ENCODE measurements around the gene MIGA2.

DNA sequence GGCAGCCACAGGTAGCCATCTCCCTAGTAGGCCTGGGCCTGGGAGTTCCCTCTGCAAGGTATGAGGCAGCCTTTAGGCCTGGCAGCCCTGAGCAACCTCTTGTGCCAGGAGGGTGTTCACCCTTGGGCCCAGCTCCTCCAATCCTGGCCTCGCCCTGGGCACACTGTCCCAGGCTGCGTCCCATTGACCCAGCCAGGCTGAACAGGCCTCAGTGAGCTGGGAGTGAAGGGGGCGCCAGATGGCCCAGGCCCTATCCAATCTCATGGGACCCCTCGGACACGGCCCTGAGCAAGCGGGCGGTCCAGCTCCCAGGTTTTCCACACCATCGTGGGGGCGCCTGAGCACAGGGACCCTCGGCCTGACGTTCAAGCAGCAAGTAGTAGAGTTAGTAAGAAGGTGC is 22.8 kb upstream of the MIGA2 start:
- TF ChIP-seq EZH2 (IDR thresholded peaks at IDR 0.05) (no peak), EZH2phosphoT487 (IDR thresholded peaks at IDR 0.05) (no peak)
- TF ChIP-seq, protein P1, sequence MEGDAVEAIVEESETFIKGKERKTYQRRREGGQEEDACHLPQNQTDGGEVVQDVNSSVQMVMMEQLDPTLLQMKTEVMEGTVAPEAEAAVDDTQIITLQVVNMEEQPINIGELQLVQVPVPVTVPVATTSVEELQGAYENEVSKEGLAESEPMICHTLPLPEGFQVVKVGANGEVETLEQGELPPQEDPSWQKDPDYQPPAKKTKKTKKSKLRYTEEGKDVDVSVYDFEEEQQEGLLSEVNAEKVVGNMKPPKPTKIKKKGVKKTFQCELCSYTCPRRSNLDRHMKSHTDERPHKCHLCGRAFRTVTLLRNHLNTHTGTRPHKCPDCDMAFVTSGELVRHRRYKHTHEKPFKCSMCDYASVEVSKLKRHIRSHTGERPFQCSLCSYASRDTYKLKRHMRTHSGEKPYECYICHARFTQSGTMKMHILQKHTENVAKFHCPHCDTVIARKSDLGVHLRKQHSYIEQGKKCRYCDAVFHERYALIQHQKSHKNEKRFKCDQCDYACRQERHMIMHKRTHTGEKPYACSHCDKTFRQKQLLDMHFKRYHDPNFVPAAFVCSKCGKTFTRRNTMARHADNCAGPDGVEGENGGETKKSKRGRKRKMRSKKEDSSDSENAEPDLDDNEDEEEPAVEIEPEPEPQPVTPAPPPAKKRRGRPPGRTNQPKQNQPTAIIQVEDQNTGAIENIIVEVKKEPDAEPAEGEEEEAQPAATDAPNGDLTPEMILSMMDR (IDR thresholded peaks at IDR 0.05), result no peak
